H9 (cell line): ENCODE data around the gene FLVCR2. TPM values are rescaled to one million over a fixed set of nuclear protein-coding genes. Genes with fewer than 3 reads are reported as not detected.

Experiments used
- DNase-seq: peaks from one replicate; pipeline ENCODE4 v3.0.0-alpha.2; 2017
- H2AFZ ChIP-seq: one replicate; pipeline ENCODE4 v1.6.1; 2013; ENCODE audit warnings: mild to moderate bottlenecking, low read length, control low read depth, moderate library complexity
- H2AK5ac ChIP-seq: 2 replicates; pipeline ENCODE4 v1.6.1; 2013; ENCODE audit warnings: low read length, control low read depth, mixed read lengths; ENCODE audit not compliant: insufficient read length
- H2BK120ac ChIP-seq: one replicate; pipeline ENCODE4 v1.6.1; 2013; ENCODE audit warnings: low read depth, mild to moderate bottlenecking, low read length, control low read depth, inconsistent platforms; ENCODE audit not compliant: poor library complexity, severe bottlenecking
- H2BK12ac ChIP-seq: 2 replicates; pipeline ENCODE4 v1.6.1; 2013; ENCODE audit warnings: low read length, control low read depth, mixed read lengths, low read depth; ENCODE audit not compliant: insufficient read length
- H2BK15ac ChIP-seq: 2 replicates; pipeline ENCODE4 v1.6.1; 2013; ENCODE audit warnings: low read depth, low read length, control low read depth
- H2BK20ac ChIP-seq: one replicate; pipeline ENCODE4 v1.6.1; 2013; ENCODE audit warnings: low read depth, mild to moderate bottlenecking, low read length, control low read depth, inconsistent platforms; ENCODE audit not compliant: poor library complexity, severe bottlenecking
- H2BK5ac ChIP-seq: 2 replicates; pipeline ENCODE4 v1.6.1; 2013; ENCODE audit warnings: low read length, control low read depth, mixed read lengths; ENCODE audit not compliant: insufficient read length
- H3K14ac ChIP-seq: 2 replicates; pipeline ENCODE4 v1.6.1; 2013; ENCODE audit warnings: low read length, control low read depth; ENCODE audit not compliant: insufficient read depth
- H3K18ac ChIP-seq: 2 replicates; pipeline ENCODE4 v1.6.1; 2013; ENCODE audit warnings: low read depth, mild to moderate bottlenecking, mixed read lengths, low read length, control low read depth; ENCODE audit not compliant: insufficient read length
- H3K23ac ChIP-seq: 2 replicates; pipeline ENCODE4 v1.6.1; 2013; ENCODE audit warnings: low read length, control low read depth, mixed read lengths, low read depth; ENCODE audit not compliant: insufficient read length
- H3K23me2 ChIP-seq: 2 replicates; pipeline ENCODE4 v1.6.1; 2013; ENCODE audit warnings: low read depth, mild to moderate bottlenecking, mixed read lengths, low read length, control low read depth; ENCODE audit not compliant: insufficient read length, poor library complexity, severe bottlenecking
- H3K27ac ChIP-seq: 2 replicates; pipeline ENCODE4 v1.5.1; 2013; ENCODE audit warnings: low read length, control low read depth, mixed read lengths, low read depth; ENCODE audit not compliant: insufficient read length
- H3K27me3 ChIP-seq: 2 replicates; pipeline ENCODE4 v1.6.1; 2013; ENCODE audit warnings: low read length, control low read depth, inconsistent platforms; ENCODE audit not compliant: insufficient read depth
- H3K4ac ChIP-seq: 2 replicates; pipeline ENCODE4 v1.6.1; 2013; ENCODE audit warnings: low read depth, mild to moderate bottlenecking, control low read depth, inconsistent platforms, low read length, moderate library complexity
- H3K4me1 ChIP-seq: 2 replicates; pipeline ENCODE4 v1.6.1; 2013; ENCODE audit warnings: low read length, control low read depth, inconsistent platforms; ENCODE audit not compliant: insufficient read depth
- H3K4me2 ChIP-seq: 2 replicates; pipeline ENCODE4 v1.6.1; 2013; ENCODE audit warnings: low read length, control low read depth, mixed read lengths; ENCODE audit not compliant: insufficient read length, insufficient read depth
- H3K56ac ChIP-seq: 2 replicates; pipeline ENCODE4 v1.6.1; 2013; ENCODE audit warnings: low read depth, mild to moderate bottlenecking, mixed read lengths, low read length, control low read depth; ENCODE audit not compliant: insufficient read length
- H3K79me1 ChIP-seq: 2 replicates; pipeline ENCODE4 v1.6.1; 2013; ENCODE audit warnings: low read depth, mild to moderate bottlenecking, moderate library complexity, low read length, control low read depth, inconsistent platforms; ENCODE audit not compliant: insufficient read depth, poor library complexity, severe bottlenecking
- H3K79me2 ChIP-seq: 2 replicates; pipeline ENCODE4 v1.6.1; 2013; ENCODE audit warnings: low read length, control low read depth, inconsistent platforms; ENCODE audit not compliant: insufficient read depth
- H3K9ac ChIP-seq: 2 replicates; pipeline ENCODE4 v1.6.1; 2013; ENCODE audit warnings: low read length, control low read depth, mixed read lengths; ENCODE audit not compliant: insufficient read length; ENCODE audit errors: extremely low read depth
- H3K9me3 ChIP-seq: one replicate; pipeline ENCODE4 v1.6.1; 2013; ENCODE audit warnings: low read depth, low read length, inconsistent platforms; ENCODE audit not compliant: control insufficient read depth
- H3T11ph ChIP-seq: one replicate; pipeline ENCODE4 v1.6.1; 2013; ENCODE audit warnings: mild to moderate bottlenecking, low read length, control low read depth, inconsistent platforms
- H4K20me1 ChIP-seq: one replicate; pipeline ENCODE4 v1.6.1; 2013; ENCODE audit not compliant: control insufficient read depth, insufficient read length, insufficient read depth
- H4K5ac ChIP-seq: 2 replicates; pipeline ENCODE4 v1.6.1; 2013; ENCODE audit warnings: low read depth, mild to moderate bottlenecking, mixed read lengths, low read length, control low read depth; ENCODE audit not compliant: insufficient read length
- H4K8ac ChIP-seq: replicated peaks from 2 replicates; pipeline ENCODE4 v1.6.1; 2013; ENCODE audit warnings: low read length, control low read depth, mixed read lengths, low read depth; ENCODE audit not compliant: insufficient read length
- H4K91ac ChIP-seq: 2 replicates; pipeline ENCODE4 v1.6.1; 2013; ENCODE audit warnings: low read depth, mild to moderate bottlenecking, moderate library complexity, mixed read lengths, low read length, control low read depth; ENCODE audit not compliant: insufficient read length
- H3K27ac Mint-ChIP-seq, 3 experiments: 2 replicates in 2 of 3; 3 replicates in 1 of 3; pipeline ENCODE4 v1.8.0; 2020 to 2021; ENCODE audit warnings: mixed read lengths in 3 of 3, mild to moderate bottlenecking in 1 of 3, moderate library complexity in 1 of 3
- H3K27me3 Mint-ChIP-seq: 2 replicates; pipeline ENCODE4 v1.8.0; 2021; ENCODE audit warnings: low read depth, mild to moderate bottlenecking, moderate library complexity, mixed read lengths
- H3K36me3 Mint-ChIP-seq, 3 experiments: 2 replicates in 2 of 3; 3 replicates in 1 of 3; pipeline ENCODE4 v1.8.0; 2020 to 2021; ENCODE audit warnings: low read depth in 3 of 3, mixed read lengths in 3 of 3; ENCODE audit not compliant: insufficient read depth in 1 of 3
- H3K4me1 Mint-ChIP-seq, 2 experiments: 2 replicates each; pipeline ENCODE4 v1.8.0; 2020; ENCODE audit warnings: mixed read lengths in 2 of 2
- H3K4me3 Mint-ChIP-seq, 2 experiments: 2 replicates in 1 of 2; 3 replicates in 1 of 2; pipeline ENCODE4 v1.8.0; 2020 to 2021; ENCODE audit warnings: mild to moderate bottlenecking in 2 of 2, mixed read lengths in 2 of 2, moderate library complexity in 1 of 2
- H3K9me3 Mint-ChIP-seq, 2 experiments: 2 replicates in 1 of 2; 3 replicates in 1 of 2; pipeline ENCODE4 v1.8.0; 2020; ENCODE audit warnings: mild to moderate bottlenecking in 2 of 2, mixed read lengths in 2 of 2, moderate library complexity in 1 of 2
- WGBS: extraction: QIAGEN DNeasy Blood & Tissue Kit; methylation state at CpG from one replicate; pipeline ENCODE4 v1.1.7; 2013; ENCODE audit warnings: missing lambda C conversion rate, low lambda C conversion rate, mixed read lengths; ENCODE audit not compliant: insufficient read length; ENCODE audit errors: extremely low coverage; 5-methylcytosine and 5-hydroxymethylcytosine counted together
- total RNA-seq: library from RNA; stranded (reverse); gene quantifications from 2 replicates; pipeline ENCODE4 v1.2.1, GENCODE V29; 2021
- TF ChIP-seq, protein P1 (sequence below): fragments of 200-600 bp; sonication (generic); conservative IDR thresholded peaks from 3 replicates; pipeline ENCODE4 v1.8.0; 2021; ENCODE audit warnings: antibody characterized with exemption, mild to moderate bottlenecking

FLVCR2 gene
- total RNA-seq, 1 experiment from 2014 or later: 7.1 TPM

DNA sequence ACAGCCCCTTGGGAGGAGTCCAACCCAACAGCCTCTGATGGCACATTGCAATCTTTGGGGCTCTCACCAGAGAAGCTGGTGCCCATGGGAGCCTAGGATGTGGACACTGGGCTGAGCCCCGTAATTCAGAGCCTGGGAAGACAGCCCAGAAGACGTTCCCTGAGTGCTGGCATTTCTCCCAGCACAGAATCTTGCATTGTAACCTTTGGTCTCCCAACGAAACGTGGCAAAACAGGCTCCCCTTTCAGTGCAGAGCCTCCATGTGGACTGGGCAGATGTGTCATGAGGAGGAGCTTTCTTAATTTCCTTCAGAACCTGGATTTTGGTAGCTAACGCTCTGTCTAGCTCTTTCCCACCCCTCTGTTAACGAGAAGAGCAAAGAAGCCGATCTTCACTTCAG, 29.9 kb upstream of the FLVCR2 start:
- Histone ChIP-seq H2BK120ac (no peak overlapping the region), H2BK12ac (no peak overlapping the region), H4K91ac (no peak overlapping the region), H3K4me2 (no peak overlapping the region), H3K18ac (no peak overlapping the region), H3K23me2 (no peaks in the 10 kb centered on the region), H3K79me2 (no peaks in the 10 kb centered on the region), H3T11ph (no peak overlapping the region), H4K8ac (no peak overlapping the region), H3K79me1 (no peaks in the 10 kb centered on the region), H3K27ac (no peak overlapping the region), H2BK15ac (no peak overlapping the region), H3K9me3 (no peaks in the 10 kb centered on the region), H3K27me3 (no peaks in the 10 kb centered on the region), H3K14ac (no peak overlapping the region), H2AK5ac (no peak overlapping the region), H3K23ac (no peak overlapping the region), H2BK20ac (no peak overlapping the region), H2AFZ (no peak overlapping the region), H3K4ac (no peak overlapping the region), H4K20me1 (no peaks in the 10 kb centered on the region), H3K4me1 (no peaks in the 10 kb centered on the region), H2BK5ac (no peak overlapping the region), H3K9ac (no peak overlapping the region), H3K56ac (no peak overlapping the region), H4K5ac (no peak overlapping the region)
- no CpG with 5 or more reads among the region's 7 CpGs for WGBS
- Mint-ChIP-seq H3K4me1 (no peaks in the 10 kb centered on the region), H3K4me3 (no peak overlapping the region), H3K36me3 (no peaks in the 10 kb centered on the region; a peak in 1 of 7 replicates), H3K9me3 (no peaks in the 10 kb centered on the region; a peak in 1 of 5 replicates), H3K27ac (no peak overlapping the region), H3K27me3 (peaks cover 5% of the 10 kb centered on the region)
- no peak for DNase-seq
- TF ChIP-seq, protein P1, sequence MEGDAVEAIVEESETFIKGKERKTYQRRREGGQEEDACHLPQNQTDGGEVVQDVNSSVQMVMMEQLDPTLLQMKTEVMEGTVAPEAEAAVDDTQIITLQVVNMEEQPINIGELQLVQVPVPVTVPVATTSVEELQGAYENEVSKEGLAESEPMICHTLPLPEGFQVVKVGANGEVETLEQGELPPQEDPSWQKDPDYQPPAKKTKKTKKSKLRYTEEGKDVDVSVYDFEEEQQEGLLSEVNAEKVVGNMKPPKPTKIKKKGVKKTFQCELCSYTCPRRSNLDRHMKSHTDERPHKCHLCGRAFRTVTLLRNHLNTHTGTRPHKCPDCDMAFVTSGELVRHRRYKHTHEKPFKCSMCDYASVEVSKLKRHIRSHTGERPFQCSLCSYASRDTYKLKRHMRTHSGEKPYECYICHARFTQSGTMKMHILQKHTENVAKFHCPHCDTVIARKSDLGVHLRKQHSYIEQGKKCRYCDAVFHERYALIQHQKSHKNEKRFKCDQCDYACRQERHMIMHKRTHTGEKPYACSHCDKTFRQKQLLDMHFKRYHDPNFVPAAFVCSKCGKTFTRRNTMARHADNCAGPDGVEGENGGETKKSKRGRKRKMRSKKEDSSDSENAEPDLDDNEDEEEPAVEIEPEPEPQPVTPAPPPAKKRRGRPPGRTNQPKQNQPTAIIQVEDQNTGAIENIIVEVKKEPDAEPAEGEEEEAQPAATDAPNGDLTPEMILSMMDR: no peak
